Activated naive CD8-positive, alpha-beta T cell treated with anti-CD3 and anti-CD28 coated beads, Interleukin-2, amount 10 ng/mL, durations not matched to agents 7 days and 5 days (primary cell): ENCODE results near the gene NUCB2. TPM values are rescaled to one million over a fixed set of nuclear protein-coding genes. Genes with fewer than 3 reads are reported as not detected.
A peak's percentile ranks its signal among the peaks of the same experiment; 100 is the strongest.
"Not testable (repeated sequence)": the region's sequence is repeated elsewhere in the genome, so short reads cannot be mapped to it uniquely, and the experiment has no call there.

Source experiments
- ATAC-seq: fragments of 150-1000 bp; cut with Tn5 transposase; one replicate; pipeline ENCODE4 v1.10.0; 2021; ENCODE audit warnings: low read depth, moderate library complexity
- POLR2A ChIA-PET: fragments of 350-600 bp; sonication (Branson Sonifier 250); formaldehyde crosslinking; loops from one replicate; lab custom pipeline; 2021; ENCODE audit warnings: antibody characterized with exemption; lab: Charles Lee
- DNase-seq: peaks from one replicate; pipeline ENCODE4 v3.0.0; 2021
- H3K27ac Mint-ChIP-seq: one replicate; pipeline ENCODE4 v1.8.0; 2022; ENCODE audit warnings: mild to moderate bottlenecking, mixed read lengths
- H3K27me3 Mint-ChIP-seq: one replicate; pipeline ENCODE4 v1.8.0; 2022; ENCODE audit warnings: mild to moderate bottlenecking, moderate library complexity, mixed read lengths
- H3K36me3 Mint-ChIP-seq: one replicate; pipeline ENCODE4 v1.8.0; 2021; ENCODE audit warnings: mild to moderate bottlenecking, mixed read lengths
- H3K4me1 Mint-ChIP-seq: one replicate; pipeline ENCODE4 v1.8.0; 2021; ENCODE audit warnings: mixed read lengths
- H3K4me3 Mint-ChIP-seq: one replicate; pipeline ENCODE4 v1.8.0; 2022; ENCODE audit warnings: mild to moderate bottlenecking, moderate library complexity, mixed read lengths
- H3K9me3 Mint-ChIP-seq: one replicate; pipeline ENCODE4 v1.8.0; 2021; ENCODE audit warnings: mixed read lengths
- total RNA-seq, 2 experiments: library from RNA; stranded (reverse); gene quantifications; one replicate each; pipeline ENCODE4 v1.2.3, GENCODE V29; 2021

Gene NUCB2
- 100 to 1,000 TPM; 168 to 170 TPM for total RNA-seq

- H3K36me3 Mint-ChIP-seq: peaks cover 14% of the 10 kb centered on the region
- POLR2A ChIA-PET: interaction anchor here (0.6 to 4.0 kb wide), 16 partner anchors 9 to 1355 kb away, joined by 3 to 44 read pairs (median 4); partner anchors contain the start of genes C11orf58 and PIK3C2A
- peak; percentile 94 for ATAC-seq
- peak within 1 kb of the TSS; percentile 94 for H3K27ac Mint-ChIP-seq
- peaks cover 43% of the 10 kb centered on the region for H3K4me1 Mint-ChIP-seq
- DNase-seq: peak; percentile 98
- H3K4me3 Mint-ChIP-seq: peak within 1 kb of the TSS; percentile 93
- H3K9me3 Mint-ChIP-seq: no peaks in the 10 kb centered on the region
- peaks cover 5% of the 10 kb centered on the region for H3K27me3 Mint-ChIP-seq
These were observed at the start of gene NUCB2 for GRCh38 chr11:17276236-17277023. Gene NUCB2, plus strand, starts transcription at chr11:17276739. Its CDS starts 18,585 bp downstream, at chr11:17295324.

- H3K4me3 Mint-ChIP-seq, ATAC-seq, H3K27me3 Mint-ChIP-seq, H3K9me3 Mint-ChIP-seq, H3K27ac Mint-ChIP-seq, POLR2A ChIA-PET, DNase-seq, H3K36me3 Mint-ChIP-seq: not testable (repeated sequence)
- peaks cover 12% of the 10 kb centered on the region for H3K4me1 Mint-ChIP-seq
These were observed 48.2 kb upstream of the NUCB2 start for GRCh38 chr11:17228186-17228925.

- H3K4me3 Mint-ChIP-seq: peak overlapping the region; percentile 67
- H3K36me3 Mint-ChIP-seq: no peaks in the 10 kb centered on the region
- H3K9me3 Mint-ChIP-seq: no peaks in the 10 kb centered on the region
- ATAC-seq: no peak
- H3K4me1 Mint-ChIP-seq: peaks cover 12% of the 10 kb centered on the region
- no peak for DNase-seq
- H3K27me3 Mint-ChIP-seq: peaks cover 7% of the 10 kb centered on the region
- POLR2A ChIA-PET: interaction anchor here (0.8 to 1.2 kb wide), 6 partner anchors 22 to 151 kb away, joined by 3 to 6 read pairs (median 4); partner anchors contain the start of genes NUCB2 and PIK3C2A
- peak overlapping the region; percentile 74 for H3K27ac Mint-ChIP-seq
These were observed 46.9 kb upstream of the NUCB2 start for GRCh38 chr11:17229481-17230152.

GRCh38 chr11:17230867-17231851 is 45.4 kb upstream of the NUCB2 start:
- H3K9me3 Mint-ChIP-seq: no peaks in the 10 kb centered on the region
- peak; percentile 94 for ATAC-seq
- H3K4me3 Mint-ChIP-seq: peak overlapping the region; percentile 67
- peaks cover 7% of the 10 kb centered on the region for H3K27me3 Mint-ChIP-seq
- DNase-seq: no peak
- POLR2A ChIA-PET: interaction anchor here (1.2 kb wide), 1 partner anchor 121 kb away, joined by 3 read pairs; no protein-coding TSS in a partner anchor
- no peaks in the 10 kb centered on the region for H3K36me3 Mint-ChIP-seq
- H3K4me1 Mint-ChIP-seq: peaks cover 12% of the 10 kb centered on the region
- H3K27ac Mint-ChIP-seq: peak overlapping the region; percentile 74

GRCh38 chr11:17233101-17233500 is 43.4 kb upstream of the NUCB2 start:
- DNase-seq (no peak), ATAC-seq (no peak)
- H3K4me1 Mint-ChIP-seq: peaks cover 12% of the 10 kb centered on the region
- H3K27ac Mint-ChIP-seq: no peak overlapping the region
- no peaks in the 10 kb centered on the region for H3K36me3 Mint-ChIP-seq
- no peaks in the 10 kb centered on the region for H3K9me3 Mint-ChIP-seq
- H3K4me3 Mint-ChIP-seq: no peak overlapping the region
- H3K27me3 Mint-ChIP-seq: peaks cover 15% of the 10 kb centered on the region
- POLR2A ChIA-PET: interaction anchor here (1.1 to 1.5 kb wide), 2 partner anchors 10 to 43 kb away, joined by 3 to 4 read pairs; partner anchors contain the start of gene NUCB2

- Mint-ChIP-seq H3K27ac (no peak overlapping the region), H3K9me3 (no peaks in the 10 kb centered on the region), H3K27me3 (peaks cover 34% of the 10 kb centered on the region), H3K4me1 (peaks cover 2% of the 10 kb centered on the region), H3K4me3 (no peak overlapping the region), H3K36me3 (peaks cover 3% of the 10 kb centered on the region)
- no peak for ATAC-seq
- DNase-seq: no peak
- POLR2A ChIA-PET: interaction anchor here (0.5 kb wide), 1 partner anchor 29 kb away, joined by 4 read pairs; no protein-coding TSS in a partner anchor
These were observed 38.2 kb upstream of the NUCB2 start for GRCh38 chr11:17238377-17238776.

- DNase-seq, POLR2A ChIA-PET, H3K4me3 Mint-ChIP-seq, H3K27ac Mint-ChIP-seq, H3K4me1 Mint-ChIP-seq, ATAC-seq, H3K9me3 Mint-ChIP-seq, H3K36me3 Mint-ChIP-seq: not testable (repeated sequence)
- H3K27me3 Mint-ChIP-seq: peaks cover 33% of the 10 kb centered on the region
These were observed 36.6 kb upstream of the NUCB2 start for GRCh38 chr11:17239927-17240326.

GRCh38 chr11:17240780-17241179 is 35.8 kb upstream of the NUCB2 start:
- POLR2A ChIA-PET: interaction anchor here (1.2 kb wide), 2 partner anchors 33 to 43 kb away, joined by 3 read pairs; no protein-coding TSS in a partner anchor
- no peak overlapping the region for H3K27ac Mint-ChIP-seq

GRCh38 chr11:17242954-17243353 is 33.6 kb upstream of the NUCB2 start:
- not testable (repeated sequence) for H3K9me3 Mint-ChIP-seq, DNase-seq, H3K27ac Mint-ChIP-seq, ATAC-seq, H3K4me3 Mint-ChIP-seq, H3K36me3 Mint-ChIP-seq
- peaks cover 38% of the 10 kb centered on the region for H3K27me3 Mint-ChIP-seq
- POLR2A ChIA-PET: interaction anchor here (0.7 kb wide), 1 partner anchor 37 kb away, joined by 3 read pairs; no protein-coding TSS in a partner anchor
- peaks cover 10% of the 10 kb centered on the region for H3K4me1 Mint-ChIP-seq

More at GRCh38 chr11:17240780-17241179, 35.8 kb upstream of the NUCB2 start:
- Mint-ChIP-seq H3K4me3 (no peak overlapping the region), H3K4me1 (peaks cover 10% of the 10 kb centered on the region), H3K9me3 (no peaks in the 10 kb centered on the region), H3K27me3 (peaks cover 37% of the 10 kb centered on the region), H3K36me3 (peaks cover 3% of the 10 kb centered on the region)
- ATAC-seq (no peak), DNase-seq (no peak)

GRCh38 chr11:17244046-17244445 is 32.5 kb upstream of the NUCB2 start:
- POLR2A ChIA-PET: interaction anchor here (0.6 kb wide), 1 partner anchor 22 kb away, joined by 3 read pairs; no protein-coding TSS in a partner anchor
- H3K27ac Mint-ChIP-seq: no peak overlapping the region
- H3K4me3 Mint-ChIP-seq: peak overlapping the region; percentile 30
- no peaks in the 10 kb centered on the region for H3K9me3 Mint-ChIP-seq
- H3K4me1 Mint-ChIP-seq: peaks cover 10% of the 10 kb centered on the region
- ATAC-seq: no peak
- peaks cover 3% of the 10 kb centered on the region for H3K36me3 Mint-ChIP-seq
- H3K27me3 Mint-ChIP-seq: peaks cover 32% of the 10 kb centered on the region
- DNase-seq: no peak

- Mint-ChIP-seq H3K36me3 (no peaks in the 10 kb centered on the region), H3K27ac (no peak overlapping the region), H3K4me1 (no peaks in the 10 kb centered on the region), H3K4me3 (no peak overlapping the region), H3K27me3 (peaks cover 13% of the 10 kb centered on the region), H3K9me3 (peaks cover 1% of the 10 kb centered on the region)
- DNase-seq (no peak), ATAC-seq (no peak)
- POLR2A ChIA-PET: no interaction called here
These were observed 25.8 kb upstream of the NUCB2 start for GRCh38 chr11:17250561-17251350.
